G401.6 (cell line): ENCODE data around the gene GBF1.
A peak's percentile ranks its signal among the peaks of the same experiment; 100 is the strongest.

Experiments used
- FAIRE-seq: peaks from 2 replicates; lab custom pipeline; 2012; peaks lifted over from hg19 to GRCh38; lab: Jason Lieb, UNC

GBF1 gene

GRCh38 chr10:102395400-102396316 is 150.3 kb downstream of the GBF1 start, which contains the start of gene NFKB2:
TSS of gene NFKB2 (plus strand) at chr10:102395705. CDS start at chr10:102395960, 255 bp downstream.
- FAIRE-seq: peak; percentile 79

GRCh38 chr10:102396317-102396650 is 151.0 kb downstream of the GBF1 start:
- FAIRE-seq: no peak

- no peak for FAIRE-seq
Measured at GRCh38 chr10:102396730-102397151, 151.4 kb downstream of the GBF1 start.

GRCh38 chr10:102397222-102398171 is 152.2 kb downstream of the GBF1 start:
- no peak for FAIRE-seq

- no peak for FAIRE-seq
Measured at GRCh38 chr10:102398172-102399020, 153.1 kb downstream of the GBF1 start.

- no peak for FAIRE-seq
Measured at GRCh38 chr10:102399217-102400021, 154.1 kb downstream of the GBF1 start.

GRCh38 chr10:102400076-102400475 is 154.7 kb downstream of the GBF1 start:
- no peak for FAIRE-seq

- no peak for FAIRE-seq
Measured at GRCh38 chr10:102400598-102401341, 155.4 kb downstream of the GBF1 start.

- no peak for FAIRE-seq
Measured at GRCh38 chr10:102401342-102401654, 156.0 kb downstream of the GBF1 start.

GRCh38 chr10:102401735-102402511 is 156.6 kb downstream of the GBF1 start:
- peak; percentile 55 for FAIRE-seq

- FAIRE-seq: no peak
Measured at GRCh38 chr10:102402512-102402896, 157.2 kb downstream of the GBF1 start.

GRCh38 chr10:102403115-102403514 is 157.8 kb downstream of the GBF1 start:
- no peak for FAIRE-seq

- FAIRE-seq: no peak
Measured at GRCh38 chr10:102404361-102405107, 159.2 kb downstream of the GBF1 start.

GRCh38 chr10:102405108-102405571 is 159.8 kb downstream of the GBF1 start:
- FAIRE-seq: no peak

- FAIRE-seq: no peak
Measured at GRCh38 chr10:102405632-102406031, 160.3 kb downstream of the GBF1 start.

- no peak for FAIRE-seq
Measured at GRCh38 chr10:102406815-102407214, 161.5 kb downstream of the GBF1 start.

- FAIRE-seq: no peak
Measured at GRCh38 chr10:102407425-102408130, 162.2 kb downstream of the GBF1 start.

GRCh38 chr10:102408131-102408727 is 162.9 kb downstream of the GBF1 start:
- no peak for FAIRE-seq
